NCI-H526 (cell line): ENCODE measurements around the gene AIG1.
"Not testable (repeated sequence)": the region's sequence is repeated elsewhere in the genome, so short reads cannot be mapped to it uniquely, and the experiment has no call there.

Experiments used
- DNase-seq, 2 experiments: peaks; one replicate each; lab custom pipeline; 2025; lab: John Stamatoyannopoulos, UW

AIG1 gene

GRCh38 chr6:143127941-143128680, 67.4 kb downstream of the AIG1 start:
- DNase-seq, result no peak

DNA sequence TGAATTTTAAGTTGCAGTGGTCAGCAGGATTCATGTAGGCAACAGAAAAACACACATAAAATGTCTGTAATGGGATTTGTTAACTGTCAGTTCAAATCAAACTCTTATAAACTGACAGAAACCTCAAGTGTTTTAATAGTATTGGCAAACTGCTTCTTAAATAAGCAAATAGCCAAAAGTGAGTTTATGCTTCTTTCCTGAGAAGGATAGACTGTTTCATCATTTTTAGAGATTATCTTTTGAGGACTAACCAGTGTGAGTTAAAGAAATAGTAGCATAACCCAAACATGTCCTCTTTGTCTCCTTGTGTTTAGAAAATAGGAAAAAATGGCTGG, 68.0 kb downstream of the AIG1 start:
- no peak for DNase-seq

GRCh38 chr6:143130928-143131327, 70.2 kb downstream of the AIG1 start:
- no peak for DNase-seq

GRCh38 chr6:143135325-143135724, 74.6 kb downstream of the AIG1 start:
- DNase-seq, result no peak

DNA sequence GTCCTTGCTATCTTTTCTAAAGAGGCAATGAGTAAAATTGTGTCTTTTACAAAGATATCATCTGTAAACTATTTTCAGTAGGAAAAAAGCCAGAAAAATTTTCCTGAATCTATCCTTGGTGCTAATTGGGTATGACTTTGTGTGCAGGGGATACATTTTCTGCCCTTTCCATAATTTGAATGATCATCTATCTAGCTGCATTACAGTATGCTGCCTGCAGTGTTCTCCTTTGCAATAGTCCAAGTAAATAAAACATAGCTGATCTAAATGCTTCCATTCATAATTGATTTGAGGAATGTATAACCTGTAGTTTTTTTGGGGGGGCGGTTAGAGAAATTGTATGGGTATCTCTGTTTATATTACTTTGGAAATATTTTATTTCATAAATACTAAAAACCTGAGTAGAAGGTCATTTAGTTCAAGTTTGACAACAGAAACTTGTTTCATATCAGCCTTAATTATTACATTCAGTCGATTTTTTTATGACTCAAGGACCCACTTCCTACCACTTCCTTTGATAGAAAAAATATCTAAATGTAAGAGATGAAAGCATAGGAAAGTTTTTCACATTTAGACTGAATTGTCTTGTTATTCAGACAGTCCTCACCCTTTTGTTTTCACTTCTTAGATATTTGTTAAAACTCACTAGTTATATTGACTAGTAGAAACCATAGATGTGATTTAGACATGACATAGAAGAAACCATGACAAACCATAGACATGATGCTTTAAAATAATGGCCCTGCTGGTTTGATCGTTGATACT, 75.3 kb downstream of the AIG1 start:
- no peak for DNase-seq

DNA sequence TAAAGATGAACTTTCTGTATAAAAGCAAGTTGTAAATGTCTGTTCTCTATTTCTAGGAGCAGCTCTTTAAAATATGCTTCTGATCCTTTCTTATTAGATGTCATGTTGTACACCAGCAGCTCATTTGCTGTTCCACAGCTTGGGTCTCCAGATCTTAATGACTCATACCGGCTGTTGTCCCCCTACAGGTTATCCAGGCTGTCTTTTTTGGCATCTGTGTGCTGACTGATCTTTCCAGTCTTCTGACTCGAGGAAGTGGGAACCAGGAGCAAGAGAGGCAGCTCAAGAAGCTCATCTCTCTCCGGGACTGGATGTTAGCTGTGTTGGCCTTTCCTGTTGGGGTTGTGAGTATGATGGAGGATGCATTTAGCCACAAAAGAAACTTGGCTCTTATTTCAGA, 76.0 kb downstream of the AIG1 start:
- DNase-seq, result no peak

GRCh38 chr6:143139239-143139784, 78.6 kb downstream of the AIG1 start:
- DNase-seq, result no peak

GRCh38 chr6:143139884-143140283, 79.2 kb downstream of the AIG1 start:
- DNase-seq, result not testable (repeated sequence)

GRCh38 chr6:143140767-143141166, 80.1 kb downstream of the AIG1 start:
- DNase-seq, result no peak

DNA sequence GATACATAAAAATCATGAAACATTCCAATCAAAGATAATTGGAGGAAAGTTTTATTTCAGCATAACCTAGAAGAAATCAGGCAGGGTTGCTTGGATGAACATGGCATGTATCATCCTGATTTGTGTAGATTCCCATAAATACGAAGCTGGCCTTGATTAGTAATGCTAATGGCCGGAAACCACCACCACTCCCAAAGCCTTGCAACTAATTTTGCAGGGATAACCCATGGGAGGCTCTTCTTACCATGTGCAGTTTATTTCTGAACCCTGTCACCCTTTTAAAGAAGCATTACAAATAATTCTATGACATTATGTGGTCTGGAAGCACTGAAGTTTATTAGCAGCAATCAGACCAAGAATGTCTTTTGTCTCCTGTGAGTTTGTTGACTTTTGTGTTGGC, 80.8 kb downstream of the AIG1 start:
- DNase-seq, result no peak

- no peak for DNase-seq
Measured at GRCh38 chr6:143146186-143146851, 85.6 kb downstream of the AIG1 start.

- no peak for DNase-seq
Measured at GRCh38 chr6:143149771-143150170, 89.1 kb downstream of the AIG1 start.

GRCh38 chr6:143150281-143150680, 89.6 kb downstream of the AIG1 start:
- no peak for DNase-seq

GRCh38 chr6:143151381-143151780, 90.7 kb downstream of the AIG1 start:
- no peak for DNase-seq

DNA sequence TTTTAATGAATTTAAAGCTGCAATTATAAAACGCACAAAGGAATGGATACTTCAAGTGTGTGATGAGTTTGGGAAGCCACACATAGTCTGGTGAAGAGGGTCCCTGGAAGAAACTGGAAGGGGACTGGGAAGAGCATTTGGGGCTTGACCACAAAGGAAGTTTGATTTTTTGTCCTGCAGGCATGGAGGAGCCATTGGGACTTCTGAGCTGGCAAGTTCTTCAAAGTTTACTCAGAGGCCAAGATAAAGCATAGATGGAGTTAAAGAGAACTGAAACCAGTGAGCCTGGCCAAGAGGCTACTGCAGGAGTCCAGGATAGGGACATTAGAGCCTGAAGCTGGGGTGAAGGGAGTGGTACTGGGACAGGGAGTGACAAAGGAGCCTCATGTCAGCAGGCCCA, 95.0 kb downstream of the AIG1 start:
- no peak for DNase-seq

DNA sequence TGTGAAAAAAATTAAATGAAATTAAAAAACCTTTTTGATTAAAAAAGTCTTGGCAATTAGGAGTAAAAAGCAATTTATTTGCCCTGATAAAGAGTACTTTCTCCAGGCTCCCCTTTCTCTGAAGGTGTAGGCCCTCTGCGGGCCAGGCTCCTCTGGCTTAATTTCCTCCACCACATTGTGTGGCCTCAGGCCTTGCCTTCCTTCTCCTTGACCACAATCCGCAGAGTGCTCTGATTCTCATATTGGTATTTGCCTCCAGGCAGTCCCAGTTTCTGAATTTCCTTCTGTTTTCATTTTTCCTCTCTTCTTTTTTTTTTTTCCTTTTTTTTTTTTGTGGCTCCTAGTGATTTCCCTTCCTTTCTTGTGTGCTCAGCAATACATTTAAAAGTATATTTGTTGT, 96.4 kb downstream of the AIG1 start:
- DNase-seq, result no peak

DNA sequence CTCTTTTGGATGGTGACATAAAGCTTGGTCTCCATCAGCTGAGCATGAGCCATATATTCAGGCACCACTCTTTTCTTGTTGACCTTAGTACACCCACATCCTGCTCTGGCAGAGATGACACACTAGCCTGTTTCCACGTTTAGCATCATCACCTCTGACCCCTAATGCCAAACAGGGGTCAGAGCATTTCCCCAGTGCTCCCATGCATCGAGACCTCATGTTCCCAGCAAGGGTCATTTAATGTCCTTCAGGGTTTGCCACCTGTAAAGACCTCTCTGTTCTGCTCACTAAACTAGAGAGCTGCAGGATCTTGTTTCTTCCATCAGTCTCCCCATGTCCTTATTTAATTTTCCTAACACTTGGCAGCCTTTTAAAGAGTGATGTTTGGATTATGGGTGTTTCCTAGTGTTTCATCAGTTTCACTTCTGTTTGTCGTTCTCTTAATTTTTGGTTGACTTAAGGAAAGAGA, 97.5 kb downstream of the AIG1 start:
- no peak for DNase-seq

- no peak for DNase-seq
Measured at GRCh38 chr6:143159001-143159400, 98.3 kb downstream of the AIG1 start.

- no peak for DNase-seq
Measured at GRCh38 chr6:143160015-143160414, 99.3 kb downstream of the AIG1 start.

GRCh38 chr6:143160439-143161220, 99.9 kb downstream of the AIG1 start:
- DNase-seq, result no peak

- no peak for DNase-seq
Measured at GRCh38 chr6:143163621-143164020, 102.9 kb downstream of the AIG1 start.

DNA sequence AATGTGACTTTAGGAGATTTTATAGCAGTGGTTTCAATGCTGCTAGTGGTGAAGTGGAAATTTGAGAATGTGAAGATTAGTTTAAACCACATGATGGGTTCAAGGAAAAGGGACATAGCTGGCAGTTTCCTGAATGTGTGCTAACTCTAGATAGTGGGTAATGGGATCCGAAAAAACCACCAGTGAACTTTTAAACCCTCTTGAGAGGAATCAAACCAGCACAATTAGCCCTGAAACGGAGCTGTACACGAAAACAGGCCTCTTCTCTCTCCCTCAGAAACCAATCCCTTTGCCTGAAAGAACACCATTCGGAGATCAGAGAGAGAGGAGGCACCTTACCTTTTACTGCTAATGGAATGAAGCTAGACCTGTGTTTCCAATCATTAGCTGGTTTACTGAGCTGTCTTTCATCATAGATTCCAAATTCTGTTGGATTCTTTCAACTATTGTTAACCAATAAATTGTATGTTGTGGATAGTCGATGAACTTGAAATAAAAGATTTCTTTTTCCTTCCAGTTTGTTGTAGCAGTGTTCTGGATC, 103.9 kb downstream of the AIG1 start:
- DNase-seq, result no peak
